Osteoblast (primary cell): Measurements from ENCODE around the gene PAXIP1. TPM values are rescaled to one million over a fixed set of nuclear protein-coding genes. Genes with fewer than 3 reads are reported as not detected.

Experiments used
- DNase-seq: peaks from one replicate; pipeline ENCODE4 v3.0.0; 2011; ENCODE audit warnings: low spot score, mixed read lengths; ENCODE audit not compliant: insufficient read length; ENCODE audit errors: missing footprints
- H2AFZ ChIP-seq: 2 replicates; pipeline ENCODE4 v1.6.0; 2011; ENCODE audit warnings: mild to moderate bottlenecking, low read length
- H3K27ac ChIP-seq: 2 replicates; pipeline ENCODE4 v1.5.1; 2011; ENCODE audit warnings: mild to moderate bottlenecking, low read depth, low read length, moderate library complexity
- H3K27me3 ChIP-seq: 2 replicates; pipeline ENCODE4 v1.6.0; 2012; ENCODE audit warnings: mild to moderate bottlenecking, control low read depth, inconsistent platforms, low read length, moderate library complexity; ENCODE audit not compliant: insufficient read depth
- H3K36me3 ChIP-seq: 2 replicates; pipeline ENCODE4 v1.5.1; 2011; ENCODE audit warnings: mild to moderate bottlenecking, low read length, control low read depth, moderate library complexity; ENCODE audit not compliant: insufficient read depth
- H3K4me1 ChIP-seq: 2 replicates; pipeline ENCODE4 v1.5.1; 2011; ENCODE audit warnings: mild to moderate bottlenecking, low read length, control low read depth, moderate library complexity; ENCODE audit not compliant: insufficient read depth
- H3K4me2 ChIP-seq: 2 replicates; pipeline ENCODE4 v1.6.0; 2011; ENCODE audit warnings: mild to moderate bottlenecking, low read length; ENCODE audit not compliant: insufficient read depth
- H3K4me3 ChIP-seq: fragments of 200-600 bp; sonication (generic); 3 replicates; pipeline ENCODE4 v1.5.1; 2012; ENCODE audit warnings: mild to moderate bottlenecking, low read length, inconsistent platforms; ENCODE audit not compliant: insufficient read depth
- H3K79me2 ChIP-seq: 2 replicates; pipeline ENCODE4 v1.6.0; 2012; ENCODE audit warnings: mild to moderate bottlenecking, low read length, control low read depth, inconsistent platforms; ENCODE audit not compliant: insufficient read depth
- H3K9me3 ChIP-seq: 2 replicates; pipeline ENCODE4 v1.5.1; 2011; ENCODE audit warnings: low read depth, low read length, control low read depth
- H4K20me1 ChIP-seq: 2 replicates; pipeline ENCODE4 v1.6.0; 2012; ENCODE audit warnings: mild to moderate bottlenecking, low read length, control low read depth; ENCODE audit not compliant: insufficient read depth
- CTCF ChIP-seq: IDR thresholded peaks from 2 replicates; pipeline ENCODE4 v1.5.1; 2011; ENCODE audit warnings: mild to moderate bottlenecking, low read depth, low read length, moderate library complexity; ENCODE audit errors: extremely low read depth
- total RNA-seq: library from RNA; depleted of rRNA; stranded (reverse); fragments of >200 nt; gene quantifications from 2 replicates; pipeline ENCODE4 v1.2.3, GENCODE V29; 2012

The PAXIP1 gene
- total RNA-seq, 1 donor: 10.5 TPM

- Histone ChIP-seq H3K4me1 (no peaks in the 10 kb centered on the region), H3K79me2 (no peaks in the 10 kb centered on the region), H3K27ac (no peak overlapping the region), H3K4me2 (no peak overlapping the region), H3K36me3 (no peaks in the 10 kb centered on the region), H4K20me1 (no peaks in the 10 kb centered on the region), H3K9me3 (no peaks in the 10 kb centered on the region), H3K4me3 (no peak overlapping the region), H3K27me3 (no peaks in the 10 kb centered on the region), H2AFZ (no peak overlapping the region)
- peak; percentile 72 for DNase-seq
- no peak for TF ChIP-seq CTCF
These were observed 103.7 kb downstream of the PAXIP1 start for GRCh38 chr7:154898973-154899855.

- Histone ChIP-seq H3K4me2 (no peak overlapping the region), H3K36me3 (no peaks in the 10 kb centered on the region), H3K9me3 (no peaks in the 10 kb centered on the region), H3K79me2 (no peaks in the 10 kb centered on the region), H3K4me1 (no peaks in the 10 kb centered on the region), H3K27me3 (no peaks in the 10 kb centered on the region), H3K4me3 (no peak overlapping the region), H4K20me1 (no peaks in the 10 kb centered on the region), H2AFZ (no peak overlapping the region), H3K27ac (no peak overlapping the region)
- TF ChIP-seq CTCF: no peak
- peak; percentile 27 for DNase-seq
These were observed 106.8 kb downstream of the PAXIP1 start for GRCh38 chr7:154896076-154896475.

Other genes with a start within 250 kb of the PAXIP1 start
- gene HTR5A, start 67.2 kb upstream of the PAXIP1 start, total RNA-seq: not detected in 2 replicates